Upper lobe of right lung (tissue), 1 donor: ENCODE data around the gene ADGRG1. TPM values are rescaled to one million over a fixed set of nuclear protein-coding genes. Genes with fewer than 3 reads are reported as not detected.
"Not testable (repeated sequence)": the region's sequence is repeated elsewhere in the genome, so short reads cannot be mapped to it uniquely, and the experiment has no call there.

Experiments
- ATAC-seq: fragments of 200-7000 bp; cut with Tn5 transposase; one replicate; pipeline ENCODE4 v1.9.1; 2020; ENCODE audit warnings: mild to moderate bottlenecking, moderate library complexity
- DNase-seq: peaks from one replicate; pipeline ENCODE4 v3.0.0-alpha.2; 2020
- H3K27ac ChIP-seq: fragments of 200-600 bp; one replicate; pipeline ENCODE4 v1.8.0; 2022
- H3K27me3 ChIP-seq: fragments of 200-600 bp; one replicate; pipeline ENCODE4 v1.8.0; 2022; ENCODE audit warnings: mild to moderate bottlenecking
- H3K36me3 ChIP-seq: fragments of 200-600 bp; one replicate; pipeline ENCODE4 v1.8.0; 2022
- H3K4me1 ChIP-seq: fragments of 200-600 bp; one replicate; pipeline ENCODE4 v1.8.0; 2022
- H3K4me3 ChIP-seq: fragments of 200-600 bp; one replicate; pipeline ENCODE4 v1.8.0; 2022; ENCODE audit warnings: mild to moderate bottlenecking
- H3K9me3 ChIP-seq: fragments of 200-600 bp; one replicate; pipeline ENCODE4 v1.8.0; 2022
- CTCF ChIP-seq: fragments of 200-600 bp; IDR thresholded peaks from one replicate; pipeline ENCODE4 v1.8.0; 2022; ENCODE audit warnings: antibody characterized with exemption
- intact Hi-C: fragments of 100-400 bp; cut with DNase I; formaldehyde crosslinking; loops from one replicate; pipeline ENCODE4 v1.11.0; 2022
- total RNA-seq: library from RNA; stranded (reverse); fragmentation: NEBNext Ultra II Directional; extraction: Animal tissue kit (Norgen Biotek cat#: 25700); gene quantifications from one replicate; pipeline ENCODE4 v1.2.1, GENCODE V29; 2021
- donor health status: DM: no; HTN: yes; CAD: no; lungs with severe emphysema.

The ADGRG1 gene
- total RNA-seq, 1 donor from 2014 or later: 66.9 TPM

DNA sequence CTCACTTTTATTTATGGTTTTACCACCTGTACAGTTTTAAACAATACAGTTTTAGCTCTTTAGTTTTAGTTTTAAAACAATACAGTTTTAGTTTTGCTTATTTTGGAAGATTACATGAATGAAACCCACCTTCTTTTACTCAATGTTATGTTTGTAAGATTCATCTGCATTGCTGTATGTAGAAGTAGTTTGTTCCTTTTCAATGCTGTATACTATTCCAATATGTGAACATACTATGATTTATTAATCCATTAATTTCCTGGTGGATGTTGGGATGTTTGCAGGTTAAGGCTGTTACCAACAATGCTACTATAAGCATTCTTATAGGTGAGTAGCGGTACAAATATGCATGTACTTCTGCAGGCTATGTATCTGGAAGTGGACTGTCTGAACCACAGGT is 34.4 kb upstream of the ADGRG1 start:
- ATAC-seq (no peak), DNase-seq (no peak)
- intact Hi-C loops: loop anchor here (5.0 kb wide), 1 partner anchor 53 kb away; no protein-coding TSS in a partner anchor
- H3K4me3 ChIP-seq: no peak overlapping the region
- TF ChIP-seq CTCF: no peak
- H3K4me1 ChIP-seq: peaks cover 6% of the 10 kb centered on the region
- H3K27me3 ChIP-seq: no peaks in the 10 kb centered on the region
- H3K9me3 ChIP-seq: no peaks in the 10 kb centered on the region
- H3K27ac ChIP-seq: no peak overlapping the region
- H3K36me3 ChIP-seq: no peaks in the 10 kb centered on the region

DNA sequence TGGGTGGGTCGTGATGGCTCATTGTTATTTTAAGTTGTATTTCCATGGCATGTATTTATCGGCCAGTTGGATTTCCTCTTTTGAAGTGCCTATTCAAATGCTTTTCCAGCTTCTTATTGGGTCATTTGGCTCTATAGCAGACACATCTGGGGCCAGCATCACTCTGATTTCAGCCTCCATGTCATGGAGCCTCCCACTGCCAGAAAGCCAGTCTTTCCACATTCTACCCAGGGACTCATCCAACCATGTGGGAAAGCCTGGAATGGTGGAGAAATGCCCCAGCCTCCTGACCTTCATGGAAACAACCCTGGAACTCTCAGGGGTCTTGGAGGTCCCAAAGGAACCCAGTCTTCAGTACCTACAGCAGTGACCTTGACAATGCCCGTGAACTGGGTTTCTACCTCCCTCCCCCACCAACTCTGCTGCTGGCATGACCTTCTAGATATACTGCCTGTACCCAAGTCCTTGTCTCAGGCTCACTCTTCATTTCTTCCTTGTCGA is 33.8 kb upstream of the ADGRG1 start:
- Histone ChIP-seq H3K27ac (no peak overlapping the region), H3K4me3 (no peak overlapping the region), H3K36me3 (no peaks in the 10 kb centered on the region), H3K4me1 (peaks cover 6% of the 10 kb centered on the region), H3K9me3 (no peaks in the 10 kb centered on the region), H3K27me3 (no peaks in the 10 kb centered on the region)
- intact Hi-C loops: loop anchor here (5.0 kb wide), 1 partner anchor 53 kb away; no protein-coding TSS in a partner anchor
- no peak for TF ChIP-seq CTCF
- ATAC-seq (no peak), DNase-seq (no peak)

DNA sequence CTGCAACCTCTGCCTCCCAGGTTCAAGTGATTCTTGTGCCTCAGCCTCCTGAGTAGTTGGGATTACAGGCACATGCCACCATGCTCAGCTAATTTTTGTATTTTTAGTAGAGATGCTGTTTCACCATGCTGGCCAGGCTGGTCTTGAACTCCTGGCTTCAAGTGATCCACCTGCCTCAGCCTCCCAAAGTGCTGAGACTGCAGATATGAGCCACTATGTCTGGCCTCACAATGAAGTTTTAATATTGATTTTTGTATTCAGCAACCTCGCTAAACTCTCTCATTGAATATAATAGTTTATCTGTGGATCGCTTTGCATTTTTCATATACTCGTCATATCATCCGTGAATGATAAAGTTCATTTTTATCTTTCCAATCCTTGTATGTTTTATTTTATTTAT is 32.2 kb upstream of the ADGRG1 start:
- H3K4me1 ChIP-seq, H3K36me3 ChIP-seq, ATAC-seq, intact Hi-C loops, H3K9me3 ChIP-seq, H3K27me3 ChIP-seq, H3K4me3 ChIP-seq, H3K27ac ChIP-seq, DNase-seq: not testable (repeated sequence)

DNA sequence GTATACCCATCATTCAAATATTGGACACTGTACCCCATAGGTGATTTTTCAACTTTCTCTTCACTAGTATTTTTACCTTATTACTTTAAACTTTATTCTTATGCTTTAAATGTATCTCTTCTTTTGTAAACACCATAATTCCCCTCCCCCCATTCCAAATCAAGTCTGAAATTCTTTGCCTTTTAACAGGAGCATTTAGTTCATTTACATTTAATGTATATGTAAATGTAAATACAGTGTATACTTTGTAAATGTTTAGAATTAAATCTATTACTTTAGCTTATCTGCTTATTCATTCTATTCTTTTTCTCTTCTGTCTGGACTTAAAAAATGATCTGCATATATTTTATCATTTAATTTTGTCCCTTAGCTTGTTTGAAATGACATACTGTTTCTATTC is 30.0 kb upstream of the ADGRG1 start:
- no peaks in the 10 kb centered on the region for H3K27me3 ChIP-seq
- DNase-seq: no peak
- no peaks in the 10 kb centered on the region for H3K9me3 ChIP-seq
- no peaks in the 10 kb centered on the region for H3K36me3 ChIP-seq
- no peak for ATAC-seq
- H3K4me1 ChIP-seq: no peaks in the 10 kb centered on the region
- H3K4me3 ChIP-seq: no peak overlapping the region
- no peak for TF ChIP-seq CTCF
- intact Hi-C loops: no loop called here
- H3K27ac ChIP-seq: no peak overlapping the region

- peak; percentile 84 for DNase-seq
- ATAC-seq: peak; percentile 96
- Histone ChIP-seq H3K27ac (no peak overlapping the region), H3K4me3 (no peak overlapping the region), H3K4me1 (no peaks in the 10 kb centered on the region), H3K27me3 (no peaks in the 10 kb centered on the region), H3K9me3 (no peaks in the 10 kb centered on the region), H3K36me3 (no peaks in the 10 kb centered on the region)
- TF ChIP-seq CTCF: peak; percentile 69
- intact Hi-C loops: no loop called here
Measured at GRCh38 chr16:57600048-57600835, 28.2 kb upstream of the ADGRG1 start.

GRCh38 chr16:57600952-57601580 is 27.4 kb upstream of the ADGRG1 start:
- no peak for ATAC-seq
- Histone ChIP-seq H3K27me3 (no peaks in the 10 kb centered on the region), H3K4me1 (no peaks in the 10 kb centered on the region), H3K36me3 (no peaks in the 10 kb centered on the region), H3K9me3 (no peaks in the 10 kb centered on the region), H3K27ac (peak overlapping the region; percentile 33), H3K4me3 (no peak overlapping the region)
- no peak for DNase-seq
- TF ChIP-seq CTCF: no peak
- intact Hi-C loops: no loop called here
